ENCODE data around the gene CFAP99.

- TF ChIP-seq EZH2 (IDR thresholded peaks at IDR 0.05; ENCODE audit: low read depth, unreplicated experiment) (no peak), CTCF (conservative IDR thresholded peaks at IDR 0.05; ENCODE audit: low read depth in 2 of 2) (no peak), POLR2AphosphoS5 (IDR thresholded peaks at IDR 0.05; ENCODE audit: low read depth) (no peak), ETS1 (IDR thresholded peaks at IDR 0.05) (no peak), CREB1 (CRISPR knock-in tag; IDR thresholded peaks at IDR 0.05; ENCODE audit: low read depth) (no peak), NANOG (IDR thresholded peaks at IDR 0.05; ENCODE audit: borderline replicate concordance) (no peak), STAT1 (IDR thresholded peaks at IDR 0.05; ENCODE audit: unreplicated experiment) (no peak), ZNF331 (CRISPR knock-in tag; IDR thresholded peaks at IDR 0.05; ENCODE audit: low read depth) (no peak), JUNB (IDR thresholded peaks at IDR 0.05; ENCODE audit: unreplicated experiment) (no peak), EZH2phosphoT487 (IDR thresholded peaks at IDR 0.05; ENCODE audit: unreplicated experiment) (no peak), REST (IDR thresholded peaks at IDR 0.05; ENCODE audit: unreplicated experiment) (no peak), ZNF114 (CRISPR knock-in tag; IDR thresholded peaks at IDR 0.05) (no peak)
Observed at GRCh38 chr4:2445571-2445970, 26.8 kb downstream of the CFAP99 start.

All from GM23338 (cell line).